Astrocyte (in vitro differentiated cells and primary cell): ENCODE measurements around the gene ZNF213. TPM values are rescaled to one million over a fixed set of nuclear protein-coding genes. Genes with fewer than 3 reads are reported as not detected.

Experiments
- DNase-seq: peaks from one replicate; pipeline ENCODE4 v3.0.0-alpha.2; 2010; ENCODE audit warnings: low read depth
- FAIRE-seq: peaks from 2 replicates; lab custom pipeline; 2011; peaks lifted over from hg19 to GRCh38; lab: Jason Lieb, UNC
- H2AFZ ChIP-seq: 2 replicates; pipeline ENCODE4 v1.6.0; 2012; ENCODE audit warnings: low read depth, low read length, inconsistent platforms
- H3K27ac ChIP-seq: 2 replicates; pipeline ENCODE4 v1.5.1; 2011; ENCODE audit warnings: low read depth, low read length, inconsistent platforms
- H3K27me3 ChIP-seq: 2 replicates; pipeline ENCODE4 v1.6.0; 2011; ENCODE audit warnings: low read length, inconsistent platforms; ENCODE audit not compliant: insufficient read depth
- H3K36me3 ChIP-seq: 2 replicates; pipeline ENCODE4 v1.5.1; 2011; ENCODE audit warnings: low read length, inconsistent platforms; ENCODE audit not compliant: insufficient read depth
- H3K4me1 ChIP-seq: 2 replicates; pipeline ENCODE4 v1.5.1; 2011; ENCODE audit warnings: low read length, inconsistent platforms; ENCODE audit not compliant: insufficient read depth
- H3K4me2 ChIP-seq: 2 replicates; pipeline ENCODE4 v1.6.0; 2012; ENCODE audit warnings: low read length, inconsistent platforms
- H3K4me3 ChIP-seq: 2 replicates; pipeline ENCODE4 v1.5.1; 2011; ENCODE audit warnings: low read depth, mild to moderate bottlenecking, low read length, inconsistent platforms; ENCODE audit not compliant: insufficient read depth
- H3K79me2 ChIP-seq: 2 replicates; pipeline ENCODE4 v1.6.0; 2012; ENCODE audit warnings: mild to moderate bottlenecking, low read length, inconsistent platforms; ENCODE audit not compliant: insufficient read depth
- H3K9ac ChIP-seq: 2 replicates; pipeline ENCODE4 v1.6.0; 2012; ENCODE audit warnings: mild to moderate bottlenecking, low read length, inconsistent platforms
- H3K9me3 ChIP-seq: 2 replicates; pipeline ENCODE4 v1.5.1; 2012; ENCODE audit warnings: low read depth, mild to moderate bottlenecking, low read length, inconsistent platforms; ENCODE audit not compliant: insufficient read depth
- H4K20me1 ChIP-seq: 2 replicates; pipeline ENCODE4 v1.6.0; 2012; ENCODE audit warnings: low read length, inconsistent platforms; ENCODE audit not compliant: insufficient read depth
- H3K27ac Mint-ChIP-seq: one replicate; pipeline ENCODE4 v1.8.0; 2021; ENCODE audit warnings: mild to moderate bottlenecking, mixed read lengths; ENCODE audit not compliant: unreplicated experiment
- H3K27me3 Mint-ChIP-seq: one replicate; pipeline ENCODE4 v1.8.0; 2021; ENCODE audit warnings: low read depth, mixed read lengths; ENCODE audit not compliant: unreplicated experiment
- H3K36me3 Mint-ChIP-seq: one replicate; pipeline ENCODE4 v1.8.0; 2021; ENCODE audit warnings: low read depth, mixed read lengths; ENCODE audit not compliant: unreplicated experiment
- H3K4me1 Mint-ChIP-seq: one replicate; pipeline ENCODE4 v1.8.0; 2021; ENCODE audit warnings: low read depth, mixed read lengths; ENCODE audit not compliant: unreplicated experiment
- H3K4me3 Mint-ChIP-seq: one replicate; pipeline ENCODE4 v1.8.0; 2021; ENCODE audit warnings: mild to moderate bottlenecking, moderate library complexity, mixed read lengths; ENCODE audit not compliant: unreplicated experiment
- H3K9me3 Mint-ChIP-seq: one replicate; pipeline ENCODE4 v1.8.0; 2021; ENCODE audit warnings: mild to moderate bottlenecking, mixed read lengths; ENCODE audit not compliant: unreplicated experiment
- CTCF ChIP-seq: IDR thresholded peaks from 2 replicates; pipeline ENCODE4 v1.5.1; 2011; ENCODE audit warnings: low read depth, mild to moderate bottlenecking, inconsistent platforms, low read length, moderate library complexity; ENCODE audit not compliant: insufficient read depth
- EZH2 ChIP-seq: IDR thresholded peaks from 2 replicates; pipeline ENCODE4 v1.6.1; 2012; ENCODE audit warnings: mild to moderate bottlenecking, low read length, inconsistent platforms; ENCODE audit not compliant: insufficient read depth
- total RNA-seq: library from RNA; stranded (reverse); gene quantifications from 2 replicates; pipeline ENCODE4 v1.2.1, GENCODE V29; 2021

Gene ZNF213
- total RNA-seq, 1 donor from 2014 or later, result 12.0 TPM

GRCh38 chr16:3161235-3162018 is 26.6 kb downstream of the ZNF213 start:
- H3K4me2 ChIP-seq, result no peak overlapping the region
- H3K27me3 Mint-ChIP-seq, result peaks cover 5% of the 10 kb centered on the region
- no peak for DNase-seq
- no peaks in the 10 kb centered on the region for H3K9me3 ChIP-seq
- no peak overlapping the region for H3K4me3 ChIP-seq
- H3K27me3 ChIP-seq, result no peaks in the 10 kb centered on the region
- H3K4me1 Mint-ChIP-seq, result no peaks in the 10 kb centered on the region
- H3K36me3 ChIP-seq, result no peaks in the 10 kb centered on the region
- TF ChIP-seq EZH2 (no peak), CTCF (no peak)
- H2AFZ ChIP-seq, result no peak overlapping the region
- H3K27ac Mint-ChIP-seq, result no peak overlapping the region
- H3K27ac ChIP-seq, result no peak overlapping the region
- H3K4me3 Mint-ChIP-seq, result no peak overlapping the region
- no peaks in the 10 kb centered on the region for H3K79me2 ChIP-seq
- no peak overlapping the region for H3K9ac ChIP-seq
- H3K9me3 Mint-ChIP-seq, result peaks cover 3% of the 10 kb centered on the region
- H4K20me1 ChIP-seq, result no peaks in the 10 kb centered on the region
- peaks cover 12% of the 10 kb centered on the region for H3K4me1 ChIP-seq
- H3K36me3 Mint-ChIP-seq, result no peaks in the 10 kb centered on the region
- no peak for FAIRE-seq

GRCh38 chr16:3164121-3164991 is 29.5 kb downstream of the ZNF213 start:
- H3K9me3 Mint-ChIP-seq, result peaks cover 3% of the 10 kb centered on the region
- Histone ChIP-seq H3K4me1 (peaks cover 4% of the 10 kb centered on the region), H4K20me1 (no peaks in the 10 kb centered on the region), H3K79me2 (no peaks in the 10 kb centered on the region), H3K9ac (no peak overlapping the region), H3K9me3 (no peaks in the 10 kb centered on the region), H3K4me2 (no peak overlapping the region), H3K36me3 (no peaks in the 10 kb centered on the region), H3K4me3 (no peak overlapping the region), H3K27me3 (peaks cover 13% of the 10 kb centered on the region), H3K27ac (no peak overlapping the region), H2AFZ (no peak overlapping the region)
- H3K27me3 Mint-ChIP-seq, result peaks cover 19% of the 10 kb centered on the region
- no peak overlapping the region for H3K4me3 Mint-ChIP-seq
- H3K36me3 Mint-ChIP-seq, result no peaks in the 10 kb centered on the region
- DNase-seq (no peak), FAIRE-seq (no peak)
- no peaks in the 10 kb centered on the region for H3K4me1 Mint-ChIP-seq
- H3K27ac Mint-ChIP-seq, result no peak overlapping the region
- no peak for TF ChIP-seq CTCF
- no peak for TF ChIP-seq EZH2
